Measurements from ENCODE around the gene HECW1. TPM values are rescaled to one million over a fixed set of nuclear protein-coding genes. Genes with fewer than 3 reads are reported as not detected.

Gene HECW1
- total RNA-seq, 3 donors from 2014 or later (not counting 1 experiment from before 2014, with no cell fraction given): not detected

- Mint-ChIP-seq H3K4me3 (no peak overlapping the region), H3K9me3 (no peaks in the 10 kb centered on the region), H3K27ac (no peak overlapping the region), H3K36me3 (no peaks in the 10 kb centered on the region), H3K4me1 (peaks cover 0 to 5% of the 10 kb centered on the region in 2 donors), H3K27me3 (ENCODE audit: low read depth in 2 of 2) (peaks cover 13 to 18% of the 10 kb centered on the region in 2 donors)
- H3K9me3 ChIP-seq (ENCODE audit: control insufficient read depth, insufficient read depth, low read length): no peaks in the 10 kb centered on the region
- TF ChIP-seq CTCF (IDR thresholded peaks at IDR 0.05): no peak
- H3K27me3 ChIP-seq (ENCODE audit: control insufficient read depth, insufficient read depth, low read length): no peaks in the 10 kb centered on the region
- WGBS (ENCODE audit: insufficient coverage): 15% methylated on average over 5 of the region's 5 CpGs
- no peak for ATAC-seq
- no peaks in the 10 kb centered on the region for H3K4me1 ChIP-seq (ENCODE audit: control insufficient read depth, insufficient read depth, low read length)
- DNase-seq: no peak
- no peak overlapping the region for H3K4me3 ChIP-seq (ENCODE audit: low read length)
- H3K36me3 ChIP-seq (ENCODE audit: control insufficient read depth, insufficient read depth, low read length): no peaks in the 10 kb centered on the region
- intact Hi-C loops (cut with micrococcal nuclease): no loop called here
- H3K27ac ChIP-seq (ENCODE audit: low read length): no peak overlapping the region
These were observed 117.4 kb downstream of the HECW1 start for GRCh38 chr7:43229801-43230200.

- no peak overlapping the region for H3K4me3 ChIP-seq (ENCODE audit: low read length)
These were observed 119.9 kb downstream of the HECW1 start for GRCh38 chr7:43232366-43232765.

GRCh38 chr7:43234073-43234472 lies 121.6 kb downstream of the HECW1 start:
- WGBS (ENCODE audit: insufficient coverage): 45% methylated on average over 5 of the region's 5 CpGs
- no peaks in the 10 kb centered on the region for H3K4me1 ChIP-seq (ENCODE audit: control insufficient read depth, insufficient read depth, low read length)
- H3K27me3 ChIP-seq (ENCODE audit: control insufficient read depth, insufficient read depth, low read length): no peaks in the 10 kb centered on the region
- no peaks in the 10 kb centered on the region for H3K36me3 Mint-ChIP-seq
- no peak for ATAC-seq
- H3K27me3 Mint-ChIP-seq (ENCODE audit: low read depth in 2 of 2): peaks cover 9 to 14% of the 10 kb centered on the region in 2 donors
- no peak for TF ChIP-seq CTCF (IDR thresholded peaks at IDR 0.05)
- H3K9me3 ChIP-seq (ENCODE audit: control insufficient read depth, insufficient read depth, low read length): no peaks in the 10 kb centered on the region
- no peak overlapping the region for H3K27ac Mint-ChIP-seq
- DNase-seq: no peak
- intact Hi-C loops (cut with micrococcal nuclease): no loop called here
- no peaks in the 10 kb centered on the region for H3K9me3 Mint-ChIP-seq
- H3K4me3 ChIP-seq (ENCODE audit: low read length): no peak overlapping the region
- no peaks in the 10 kb centered on the region for H3K36me3 ChIP-seq (ENCODE audit: control insufficient read depth, insufficient read depth, low read length)
- H3K4me1 Mint-ChIP-seq: peaks cover 0 to 5% of the 10 kb centered on the region in 2 donors
- no peak overlapping the region for H3K27ac ChIP-seq (ENCODE audit: low read length)
- no peak overlapping the region for H3K4me3 Mint-ChIP-seq

More at GRCh38 chr7:43232366-43232765, 119.9 kb downstream of the HECW1 start:
- no peak overlapping the region for H3K27ac Mint-ChIP-seq
- no peak for TF ChIP-seq CTCF (IDR thresholded peaks at IDR 0.05)
- peaks cover 0 to 5% of the 10 kb centered on the region in 2 donors for H3K4me1 Mint-ChIP-seq
- H3K36me3 Mint-ChIP-seq: no peaks in the 10 kb centered on the region
- Histone ChIP-seq H3K9me3 (ENCODE audit: control insufficient read depth, insufficient read depth, low read length) (no peaks in the 10 kb centered on the region), H3K27ac (ENCODE audit: low read length) (no peak overlapping the region), H3K27me3 (ENCODE audit: control insufficient read depth, insufficient read depth, low read length) (no peaks in the 10 kb centered on the region), H3K4me1 (ENCODE audit: control insufficient read depth, insufficient read depth, low read length) (no peaks in the 10 kb centered on the region), H3K36me3 (ENCODE audit: control insufficient read depth, insufficient read depth, low read length) (no peaks in the 10 kb centered on the region)
- intact Hi-C loops (cut with micrococcal nuclease): no loop called here
- ATAC-seq (no peak), DNase-seq (no peak)
- peaks cover 17 to 24% of the 10 kb centered on the region in 2 donors for H3K27me3 Mint-ChIP-seq (ENCODE audit: low read depth in 2 of 2)
- H3K4me3 Mint-ChIP-seq: no peak overlapping the region
- WGBS (ENCODE audit: insufficient coverage): 10% methylated on average over 2 of the region's 2 CpGs
- H3K9me3 Mint-ChIP-seq: no peaks in the 10 kb centered on the region

- Mint-ChIP-seq H3K4me1 (peaks cover 0 to 5% of the 10 kb centered on the region in 2 donors), H3K27me3 (ENCODE audit: low read depth in 2 of 2) (peaks cover 7 to 14% of the 10 kb centered on the region in 2 donors), H3K36me3 (no peaks in the 10 kb centered on the region), H3K4me3 (no peak overlapping the region), H3K27ac (no peak overlapping the region), H3K9me3 (no peaks in the 10 kb centered on the region)
- Histone ChIP-seq H3K9me3 (ENCODE audit: control insufficient read depth, insufficient read depth, low read length) (no peaks in the 10 kb centered on the region), H3K27ac (ENCODE audit: low read length) (no peak overlapping the region), H3K4me3 (ENCODE audit: low read length) (no peak overlapping the region), H3K4me1 (ENCODE audit: control insufficient read depth, insufficient read depth, low read length) (no peaks in the 10 kb centered on the region), H3K36me3 (ENCODE audit: control insufficient read depth, insufficient read depth, low read length) (no peaks in the 10 kb centered on the region), H3K27me3 (ENCODE audit: control insufficient read depth, insufficient read depth, low read length) (no peaks in the 10 kb centered on the region)
- ATAC-seq (no peak), DNase-seq (no peak)
- no peak for TF ChIP-seq CTCF (IDR thresholded peaks at IDR 0.05)
- intact Hi-C loops (cut with micrococcal nuclease): no loop called here
- 81% methylated on average over 4 of the region's 4 CpGs for WGBS (ENCODE audit: insufficient coverage)
These were observed 122.5 kb downstream of the HECW1 start for GRCh38 chr7:43234968-43235367.

Measured in natural killer cell (primary cell).